Dermis blood vessel endothelial cell (primary cell): ENCODE measurements around the gene PGLYRP3. TPM values are rescaled to one million over a fixed set of nuclear protein-coding genes. Genes with fewer than 3 reads are reported as not detected.

Source experiments
- DNase-seq: peaks from one replicate; pipeline ENCODE4 v3.0.0; 2010
- total RNA-seq: library from RNA; depleted of rRNA; stranded (reverse); fragments of >200 nt; gene quantifications from 2 replicates; pipeline ENCODE4 v1.2.3, GENCODE V29; 2014

PGLYRP3 gene, protein sequence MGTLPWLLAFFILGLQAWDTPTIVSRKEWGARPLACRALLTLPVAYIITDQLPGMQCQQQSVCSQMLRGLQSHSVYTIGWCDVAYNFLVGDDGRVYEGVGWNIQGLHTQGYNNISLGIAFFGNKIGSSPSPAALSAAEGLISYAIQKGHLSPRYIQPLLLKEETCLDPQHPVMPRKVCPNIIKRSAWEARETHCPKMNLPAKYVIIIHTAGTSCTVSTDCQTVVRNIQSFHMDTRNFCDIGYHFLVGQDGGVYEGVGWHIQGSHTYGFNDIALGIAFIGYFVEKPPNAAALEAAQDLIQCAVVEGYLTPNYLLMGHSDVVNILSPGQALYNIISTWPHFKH
- total RNA-seq, result not detected in 2 replicates

DNA sequence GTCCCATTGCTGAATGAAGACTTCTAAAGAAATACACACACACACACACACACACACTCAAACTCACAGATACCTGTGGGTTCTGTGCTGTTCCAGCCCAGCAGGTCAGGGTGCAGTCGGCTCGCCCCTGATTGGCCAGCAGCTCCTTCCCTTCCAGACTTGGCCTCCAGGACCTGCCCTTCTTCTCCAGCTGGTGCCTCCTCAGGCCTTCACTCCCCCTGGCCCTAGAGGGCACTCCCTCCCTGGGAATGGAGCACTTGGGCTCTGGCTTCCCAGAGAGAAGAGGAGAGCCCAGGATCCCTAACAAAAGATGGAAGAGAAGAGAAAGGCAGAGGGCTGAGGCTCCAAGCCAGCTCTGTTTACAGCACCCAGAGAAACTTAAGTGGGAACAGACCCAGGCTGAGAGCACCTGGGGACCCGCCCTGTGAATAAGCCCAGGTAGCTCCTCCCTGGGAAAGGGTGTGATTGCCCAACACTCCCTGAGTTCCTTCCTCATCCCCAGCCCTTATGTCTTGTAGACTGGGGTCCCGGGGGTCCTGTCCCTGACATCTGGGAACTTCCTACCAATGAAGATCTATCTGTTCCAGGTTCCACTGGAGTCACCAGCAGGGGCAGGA is at the start of gene PGLYRP3:
PGLYRP3 (minus strand) TSS at position 383 of the 617 bp plus-strand sequence. CDS start 2,287 bp downstream, outside the sequence.
- DNase-seq, result no peak

DNA sequence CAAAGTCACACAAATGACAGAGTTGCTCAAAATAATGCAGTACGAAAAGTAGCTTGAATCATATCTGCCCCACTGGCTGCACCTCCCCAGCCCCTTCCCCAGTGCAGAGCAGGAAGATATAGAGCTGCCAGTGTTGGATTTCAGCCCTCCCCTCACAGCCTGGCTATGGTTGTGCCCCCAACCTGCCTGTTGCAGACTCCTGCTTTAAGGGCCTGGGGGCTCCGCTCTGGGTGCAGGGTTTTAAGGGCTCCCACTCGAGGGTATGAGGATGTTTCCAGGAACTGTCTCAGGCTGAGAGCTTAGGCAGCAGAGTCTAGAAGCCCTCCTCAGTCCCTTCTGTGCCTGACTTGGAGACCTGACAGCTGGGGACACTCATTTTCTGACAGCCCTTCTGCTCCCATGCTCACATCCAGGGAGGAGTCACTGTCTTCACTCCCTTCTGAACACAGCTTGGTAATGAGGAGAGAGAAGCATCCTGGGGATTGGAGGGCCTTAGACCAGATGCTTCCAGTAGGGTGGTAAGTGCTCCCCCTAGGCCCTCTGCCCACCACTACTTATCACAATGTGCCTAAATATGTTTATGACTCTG is 49.5 kb upstream of the PGLYRP3 start:
- DNase-seq, result no peak

DNA sequence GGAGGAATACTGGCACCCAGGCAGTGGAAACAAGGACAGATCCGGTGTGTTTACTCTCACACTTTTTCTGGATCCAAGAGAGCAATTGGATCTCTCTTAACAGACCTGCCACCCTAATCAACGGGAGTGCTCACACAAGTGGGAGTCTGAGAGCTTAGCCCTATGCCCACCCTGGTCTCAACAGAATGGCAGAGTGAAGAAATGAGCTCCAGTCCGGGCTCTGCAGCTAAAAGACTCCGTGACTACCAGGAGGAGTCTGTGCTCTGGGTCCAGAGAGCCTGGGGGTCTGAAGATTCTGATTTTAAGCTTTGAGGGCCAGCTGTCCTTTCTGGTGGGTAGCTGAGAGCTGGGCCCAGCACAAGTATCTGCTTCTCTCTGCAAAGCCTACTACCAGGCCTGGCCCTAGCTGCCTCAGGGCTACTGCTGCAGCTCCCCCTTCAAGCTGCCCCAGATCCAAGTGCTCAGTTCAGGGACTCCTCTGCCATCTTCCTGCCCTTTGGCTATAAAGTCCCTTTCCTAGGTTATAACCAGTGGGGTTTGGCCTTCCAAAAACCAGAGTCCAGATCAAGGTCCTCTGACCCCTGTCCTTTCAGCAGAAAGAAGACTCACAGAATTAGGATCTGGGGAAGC is 48.8 kb upstream of the PGLYRP3 start:
- DNase-seq, result no peak

DNA sequence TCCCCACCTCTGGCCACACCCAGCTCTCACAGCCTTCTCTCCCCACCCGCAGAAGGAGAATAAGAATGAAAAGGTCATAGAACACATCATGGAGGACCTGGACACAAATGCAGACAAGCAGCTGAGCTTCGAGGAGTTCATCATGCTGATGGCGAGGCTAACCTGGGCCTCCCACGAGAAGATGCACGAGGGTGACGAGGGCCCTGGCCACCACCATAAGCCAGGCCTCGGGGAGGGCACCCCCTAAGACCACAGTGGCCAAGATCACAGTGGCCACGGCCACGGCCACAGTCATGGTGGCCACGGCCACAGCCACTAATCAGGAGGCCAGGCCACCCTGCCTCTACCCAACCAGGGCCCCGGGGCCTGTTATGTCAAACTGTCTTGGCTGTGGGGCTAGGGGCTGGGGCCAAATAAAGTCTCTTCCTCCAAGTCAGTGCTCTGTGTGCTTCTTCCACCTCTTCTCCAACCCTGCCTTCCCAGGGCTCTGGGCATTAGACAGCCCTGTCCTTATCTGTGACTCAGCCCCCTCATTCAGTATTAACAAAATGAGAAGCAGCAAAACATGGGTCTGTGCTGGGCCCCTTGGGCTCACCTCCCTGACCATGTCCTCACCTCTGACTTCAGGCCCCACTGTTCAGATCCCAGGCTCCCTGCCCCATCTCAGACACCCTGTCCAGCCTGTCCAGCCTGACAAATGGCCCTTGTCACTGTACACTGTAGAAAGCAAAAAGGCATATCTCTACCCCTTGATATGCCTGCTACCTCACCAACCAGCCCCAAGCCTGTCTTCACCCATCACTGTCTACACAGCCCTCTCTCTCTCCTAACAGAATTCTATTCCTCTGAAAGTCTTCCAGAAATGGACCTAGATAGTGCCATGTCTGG is 48.1 kb upstream of the PGLYRP3 start:
- no peak for DNase-seq

DNA sequence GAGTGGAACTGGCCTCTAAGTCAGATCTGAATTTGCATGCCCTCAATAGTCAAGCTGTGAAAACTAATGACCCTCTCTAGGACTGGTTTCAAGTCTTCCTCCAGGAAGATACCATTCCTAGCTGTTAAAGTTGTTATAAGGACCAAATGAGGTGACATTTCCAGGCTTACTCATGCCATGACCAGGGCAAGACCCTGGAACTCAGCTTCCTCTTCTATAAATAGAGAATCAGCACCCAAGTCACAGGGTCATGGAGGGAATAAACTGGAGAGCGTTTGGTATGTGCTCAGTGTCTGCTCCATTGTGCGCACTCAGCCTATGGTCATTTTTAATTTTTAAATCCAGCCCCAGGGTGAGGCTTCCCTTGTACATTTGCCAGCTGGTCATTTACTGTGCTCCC is 47.4 kb upstream of the PGLYRP3 start:
- DNase-seq, result no peak

DNA sequence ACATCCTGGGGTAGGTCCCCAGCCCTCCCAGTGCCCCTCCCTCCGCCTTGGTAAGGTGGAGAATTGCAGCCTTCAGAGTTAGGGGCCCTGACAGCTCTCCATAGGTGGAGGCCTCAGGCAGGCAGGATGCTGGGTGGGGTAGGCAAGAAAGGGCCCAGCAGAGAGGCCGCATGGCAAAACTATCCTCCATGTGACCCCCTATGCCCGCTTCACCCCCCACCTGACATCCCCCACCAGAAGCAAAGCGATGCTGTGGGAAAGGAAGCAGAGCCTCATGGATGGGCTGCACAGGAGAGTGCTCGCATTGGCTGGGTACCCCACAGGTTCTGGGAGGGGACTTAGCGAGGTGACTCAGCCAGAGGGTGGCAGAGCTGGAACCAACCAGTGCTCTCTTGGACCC is 46.5 kb upstream of the PGLYRP3 start:
- no peak for DNase-seq

DNA sequence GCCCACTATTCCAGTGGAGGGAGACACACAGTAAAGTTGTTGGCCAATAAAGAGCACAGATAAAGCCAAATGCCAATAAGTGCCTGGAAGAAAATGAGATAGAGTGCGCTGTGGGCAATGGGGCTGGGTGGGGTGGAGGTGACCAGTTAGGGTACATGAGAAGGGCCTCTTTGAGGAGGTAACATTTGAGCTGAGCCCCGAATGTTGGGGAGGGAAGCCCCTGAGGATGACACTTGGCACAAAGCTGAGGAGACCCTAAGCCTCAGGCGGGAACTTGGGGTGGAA is 45.9 kb upstream of the PGLYRP3 start:
- no peak for DNase-seq

DNA sequence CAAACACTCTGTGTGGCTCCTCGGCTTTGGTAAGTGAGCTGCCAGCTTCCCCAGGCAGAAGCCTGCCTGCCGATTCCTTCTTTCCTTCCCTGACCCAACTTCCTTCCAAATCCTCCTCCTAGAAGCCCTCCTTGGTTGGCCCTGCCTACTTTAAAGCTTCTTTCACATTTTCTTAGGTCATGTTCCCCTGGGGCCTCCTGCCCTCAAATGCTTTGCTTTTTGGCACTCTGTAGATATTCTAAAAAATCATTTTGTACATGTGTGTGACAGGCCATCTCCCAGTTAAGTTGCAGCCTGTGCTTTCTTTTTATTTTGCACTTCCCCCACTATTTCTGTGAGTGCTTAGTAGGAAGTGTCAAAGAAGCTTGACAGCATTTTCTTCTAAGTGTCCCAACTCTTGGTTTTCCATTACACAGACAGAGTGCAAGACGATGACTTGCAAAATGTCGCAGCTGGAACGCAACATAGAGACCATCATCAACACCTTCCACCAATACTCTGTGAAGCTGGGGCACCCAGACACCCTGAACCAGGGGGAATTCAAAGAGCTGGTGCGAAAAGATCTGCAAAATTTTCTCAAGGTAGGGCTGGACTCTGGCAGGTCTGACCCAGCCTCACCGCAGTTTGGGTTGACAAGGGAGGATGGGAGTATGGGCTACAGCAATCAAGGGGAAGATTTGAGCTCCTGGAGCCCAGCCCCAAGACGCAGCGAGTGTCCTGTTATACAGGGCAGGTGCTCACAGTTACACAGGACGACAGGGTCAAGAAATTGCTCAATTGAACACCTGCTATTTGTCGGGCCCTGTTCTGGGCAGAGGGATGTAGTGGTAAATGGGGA is 45.3 kb upstream of the PGLYRP3 start, which contains the start of gene S100A9:
S100A9 (plus strand) TSS at position 2 of the 838 bp plus-strand sequence; CDS start at position 432, 430 bp downstream.
- no peak for DNase-seq

DNA sequence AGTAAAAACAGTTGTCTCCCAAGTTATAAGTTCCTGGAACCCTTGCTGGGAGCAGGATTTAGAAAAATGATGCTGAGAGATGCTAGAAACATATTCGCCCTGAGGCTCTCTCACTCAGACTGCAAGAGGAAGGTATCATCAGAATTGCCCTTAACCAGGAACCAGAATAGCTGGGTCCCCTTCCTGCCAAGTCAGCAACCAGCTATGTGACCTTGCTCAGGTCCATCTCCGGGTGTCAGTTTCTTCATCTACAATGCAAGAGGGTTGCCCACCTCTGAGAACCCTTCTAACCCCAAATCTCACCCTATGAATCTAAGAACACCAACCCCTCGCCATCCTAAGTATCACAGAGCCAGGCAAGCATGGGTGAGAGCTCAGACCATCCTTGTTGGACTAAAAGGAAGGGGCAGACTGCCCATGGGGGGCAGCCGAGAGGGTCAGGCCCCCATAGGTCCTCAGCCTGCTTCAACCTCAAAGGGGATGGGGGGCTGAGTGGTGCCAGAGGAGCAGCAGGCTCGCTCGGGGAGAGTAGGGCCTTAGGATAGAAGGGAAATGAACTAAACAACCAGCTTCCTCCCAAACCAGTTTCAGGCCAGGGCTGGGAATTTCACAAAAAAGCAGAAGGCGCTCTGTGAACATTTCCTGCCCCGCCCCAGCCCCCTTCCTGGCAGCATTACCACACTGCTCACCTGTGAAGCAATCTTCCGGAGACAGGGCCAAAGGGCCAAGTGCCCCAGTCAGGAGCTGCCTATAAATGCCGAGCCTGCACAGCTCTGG is 44.5 kb upstream of the PGLYRP3 start:
- DNase-seq, result no peak

DNA sequence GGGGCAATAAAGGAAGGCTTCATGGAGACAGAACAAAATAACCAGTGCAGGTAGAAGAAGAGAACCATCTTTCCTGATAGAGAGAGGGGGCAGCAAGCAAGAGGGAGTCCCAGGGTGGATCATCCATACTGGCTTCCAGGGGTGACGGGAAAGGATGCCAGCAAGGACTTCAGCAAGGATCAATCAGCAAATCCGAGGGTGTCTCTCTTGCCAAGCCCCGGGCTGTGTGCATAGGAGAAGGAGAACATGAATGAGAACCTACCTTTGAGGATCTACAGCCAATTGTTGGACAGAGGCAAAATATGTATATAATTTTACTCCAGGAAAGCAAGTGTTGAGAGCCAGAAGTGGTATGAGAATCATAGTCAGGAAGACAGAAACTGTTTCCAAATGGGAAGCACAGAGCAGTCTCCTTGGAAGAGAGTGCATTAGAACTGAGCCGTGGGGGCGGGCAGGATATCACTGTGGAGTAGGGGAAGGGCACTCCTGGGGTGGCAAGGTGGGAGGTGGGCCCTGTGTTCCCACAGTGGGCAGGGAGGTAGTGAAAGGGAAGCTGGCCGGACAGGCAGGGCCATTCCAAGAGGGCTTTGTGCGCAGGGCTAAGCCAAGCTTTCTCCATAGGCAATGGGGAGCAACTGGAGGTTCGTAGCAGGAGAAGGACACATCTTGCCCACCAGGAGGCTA is 43.8 kb upstream of the PGLYRP3 start:
- no peak for DNase-seq

DNA sequence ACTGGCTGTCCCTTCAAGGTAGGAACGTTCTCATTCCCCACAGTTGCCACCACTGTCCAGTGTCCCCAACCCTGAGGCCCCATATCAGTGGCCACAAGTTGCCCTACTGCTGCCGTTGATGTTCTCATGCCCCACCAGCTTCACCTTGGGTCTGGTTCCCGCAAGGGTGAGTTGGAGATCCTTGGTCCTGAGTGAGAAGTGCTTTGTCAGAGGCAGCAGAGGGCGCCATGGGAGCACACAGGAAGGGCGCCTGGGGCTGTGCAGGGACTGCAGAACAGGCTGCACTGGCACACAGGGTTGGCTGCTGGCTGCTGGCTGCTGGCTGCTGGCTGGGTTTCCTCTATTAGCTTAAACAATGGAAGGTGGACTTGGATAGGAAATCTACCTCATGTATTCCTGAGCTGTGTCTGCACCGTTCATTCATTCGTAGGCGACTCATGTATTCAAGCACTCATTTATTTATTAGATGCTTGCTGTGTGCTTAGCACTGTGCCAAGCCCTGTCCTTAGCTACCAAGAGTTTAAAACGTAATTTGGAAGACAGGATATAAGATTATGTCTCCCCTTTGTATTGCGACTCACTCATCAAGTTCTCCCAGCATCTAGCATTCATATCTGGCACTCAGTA is 42.8 kb upstream of the PGLYRP3 start:
- DNase-seq, result peak; percentile 64

DNA sequence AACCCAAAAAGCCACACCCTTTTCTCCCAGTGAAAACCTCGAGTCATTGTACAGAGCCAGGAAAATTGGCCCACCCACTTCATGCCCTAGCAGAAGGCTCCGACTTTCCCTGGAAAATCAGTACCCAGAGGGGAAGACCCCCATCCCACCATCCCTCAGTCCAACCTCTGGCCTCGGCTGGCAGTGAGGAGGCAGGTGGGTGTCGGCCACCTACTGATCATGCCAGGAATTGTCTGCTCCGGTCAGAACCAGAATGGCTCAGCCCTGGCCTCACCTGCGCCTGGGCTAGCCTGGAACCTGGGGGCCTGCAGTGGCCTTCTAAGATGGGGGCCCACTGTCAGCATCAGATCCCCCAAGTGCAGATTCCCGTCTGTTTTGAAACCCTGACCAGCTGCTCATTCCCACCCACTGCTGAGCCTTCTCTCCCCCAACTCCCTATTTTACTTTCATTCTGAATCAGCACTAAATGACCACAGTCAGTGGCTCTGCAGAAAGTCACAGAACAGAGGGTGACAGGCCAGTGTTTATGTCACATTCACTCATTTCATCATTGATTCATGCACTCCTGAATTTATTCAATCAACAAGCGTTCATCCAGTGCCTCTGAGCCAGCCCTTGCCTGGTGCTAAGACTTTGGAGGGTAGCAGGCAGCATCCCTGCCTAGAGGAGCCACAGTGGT is 41.9 kb upstream of the PGLYRP3 start:
- no peak for DNase-seq

DNA sequence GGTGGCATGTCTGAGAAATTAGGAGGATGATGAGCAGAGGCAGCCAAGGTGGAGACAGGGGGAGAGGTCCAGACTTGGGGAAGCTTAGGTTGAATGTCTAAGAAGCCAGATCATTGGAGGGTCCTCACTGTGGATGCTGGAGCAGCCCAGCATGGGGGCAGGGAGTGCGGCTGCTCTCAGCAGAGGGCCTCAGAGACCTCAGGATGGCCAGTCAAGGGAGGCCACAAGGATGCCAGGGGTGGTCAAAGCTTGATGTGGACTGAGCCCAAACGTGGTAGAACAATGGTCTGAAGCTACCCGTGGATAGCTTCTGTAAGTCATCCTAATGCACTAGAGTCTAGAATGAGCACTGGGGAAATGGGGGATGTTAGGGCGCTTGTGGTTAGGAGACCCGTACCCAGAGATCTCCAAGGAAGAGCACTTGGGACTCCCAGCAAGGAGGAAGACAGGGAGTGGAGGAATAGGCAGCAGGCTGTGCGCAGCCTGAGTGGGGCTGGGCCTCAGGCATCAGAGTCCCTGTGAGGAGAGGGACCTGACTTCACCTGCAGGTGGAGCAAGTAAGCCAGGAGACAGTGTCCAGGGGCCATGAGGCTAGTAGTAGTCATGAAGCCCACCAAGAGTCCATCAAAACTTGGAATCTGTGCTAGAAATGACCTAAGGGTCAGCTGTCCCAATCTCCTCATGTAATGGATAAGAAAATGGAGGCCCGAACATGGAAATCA is 40.6 kb upstream of the PGLYRP3 start:
- peak; percentile 18 for DNase-seq

DNA sequence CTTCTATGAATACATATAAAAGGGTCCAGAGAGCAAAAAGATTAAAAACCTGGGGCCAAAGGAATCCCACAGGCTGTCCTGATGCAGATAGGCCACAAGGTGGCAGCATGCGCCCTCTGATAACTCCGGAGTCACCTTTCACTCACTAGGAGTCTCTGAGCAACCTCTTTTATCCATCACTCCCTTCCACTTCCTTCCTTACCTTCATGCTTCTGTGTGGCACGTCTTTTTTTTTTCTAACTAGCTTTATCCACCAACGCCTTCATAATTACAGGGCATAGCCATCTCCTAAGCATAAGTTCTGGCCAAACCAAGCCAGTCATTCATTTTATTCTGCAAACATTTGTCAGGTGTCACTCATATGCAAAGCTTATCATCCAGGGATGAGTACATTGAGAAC is 39.8 kb upstream of the PGLYRP3 start:
- peak; percentile 75 for DNase-seq

DNA sequence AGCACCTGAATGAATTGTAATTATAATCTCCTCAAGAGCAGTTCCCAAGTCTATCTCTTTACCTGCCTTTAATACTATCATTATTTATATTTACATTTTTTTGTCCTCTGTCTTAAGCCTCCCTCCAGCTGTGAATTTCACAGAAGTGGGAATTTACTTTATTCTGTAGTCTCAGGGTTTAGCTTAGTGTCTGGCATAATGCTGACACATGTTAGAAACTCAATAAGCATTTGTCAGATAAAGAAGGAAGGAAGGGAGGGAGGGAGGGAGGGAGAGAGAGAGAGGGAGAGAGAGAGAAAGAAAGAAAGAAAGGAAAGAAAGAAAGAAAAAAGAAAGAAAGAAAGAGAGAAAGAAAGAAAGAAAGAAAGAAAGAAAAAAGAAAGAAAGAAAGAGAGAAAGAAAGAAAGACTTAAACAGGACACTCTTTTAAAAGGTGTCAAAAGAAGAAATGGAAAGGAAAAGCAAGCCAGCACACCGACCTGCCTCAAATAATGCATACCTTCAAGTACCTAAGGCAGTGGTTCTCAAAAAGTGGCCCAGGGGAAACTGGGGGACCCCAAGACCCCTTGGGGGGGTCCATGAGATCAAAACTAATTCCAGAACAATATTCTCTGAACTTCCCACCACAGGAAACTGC is 37.7 kb upstream of the PGLYRP3 start:
- DNase-seq, result no peak

DNA sequence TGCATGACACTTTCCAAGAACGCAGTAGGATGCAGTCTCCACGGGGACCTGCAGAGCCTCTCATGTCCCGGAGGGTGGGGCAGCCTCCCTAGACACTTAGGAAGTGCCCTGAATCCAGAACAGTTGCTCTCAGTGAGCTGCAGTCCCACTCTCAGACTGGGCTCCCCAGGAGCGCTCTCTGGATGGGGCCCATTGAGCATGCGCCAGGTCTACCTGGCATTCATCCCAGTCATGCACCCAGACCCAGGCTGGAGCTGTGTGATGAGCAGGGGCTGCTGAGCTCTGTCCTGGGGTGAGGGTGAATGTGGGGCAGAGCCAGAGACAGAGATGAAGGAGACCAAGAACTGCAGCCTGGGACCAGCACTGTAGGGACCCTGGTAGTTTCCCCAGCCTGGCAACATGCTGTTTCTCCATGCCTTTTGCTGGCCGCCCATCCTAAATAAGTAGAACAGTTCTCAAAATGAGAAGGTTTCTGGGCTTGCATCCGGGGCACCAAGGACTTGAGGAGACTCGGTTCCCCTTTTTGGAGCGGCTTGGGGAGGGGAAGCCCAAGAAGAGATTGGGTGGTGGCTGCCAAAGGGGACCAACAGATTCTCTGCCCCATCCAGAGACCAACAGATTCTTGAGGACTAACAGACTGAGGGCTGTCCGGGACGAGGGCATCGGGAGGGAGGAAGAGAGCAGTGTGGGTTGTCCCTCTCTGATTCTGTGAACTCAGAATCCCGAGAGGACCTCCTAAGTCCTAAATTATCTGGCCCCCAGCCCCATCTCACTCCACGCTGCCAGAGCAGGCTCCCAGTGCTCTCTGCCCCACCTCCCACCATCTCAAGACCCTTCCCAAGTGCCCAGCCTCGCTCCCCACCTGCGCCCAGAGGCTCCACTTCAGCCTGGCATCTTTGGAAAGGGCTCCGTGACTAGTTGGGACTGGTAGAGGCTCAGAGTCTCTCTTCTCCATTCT is 36.9 kb upstream of the PGLYRP3 start:
- no peak for DNase-seq
